ELF-1 (cell line): Measurements from ENCODE around the gene CDKN2D.
"Not testable (repeated sequence)": the region's sequence is repeated elsewhere in the genome, so short reads cannot be mapped to it uniquely, and the experiment has no call there.

ENCODE experiments used
- DNase-seq: peaks from one replicate; pipeline ENCODE4 v3.0.0-alpha.2; 2016; ENCODE audit warnings: low read depth, low spot score

Gene CDKN2D

DNA sequence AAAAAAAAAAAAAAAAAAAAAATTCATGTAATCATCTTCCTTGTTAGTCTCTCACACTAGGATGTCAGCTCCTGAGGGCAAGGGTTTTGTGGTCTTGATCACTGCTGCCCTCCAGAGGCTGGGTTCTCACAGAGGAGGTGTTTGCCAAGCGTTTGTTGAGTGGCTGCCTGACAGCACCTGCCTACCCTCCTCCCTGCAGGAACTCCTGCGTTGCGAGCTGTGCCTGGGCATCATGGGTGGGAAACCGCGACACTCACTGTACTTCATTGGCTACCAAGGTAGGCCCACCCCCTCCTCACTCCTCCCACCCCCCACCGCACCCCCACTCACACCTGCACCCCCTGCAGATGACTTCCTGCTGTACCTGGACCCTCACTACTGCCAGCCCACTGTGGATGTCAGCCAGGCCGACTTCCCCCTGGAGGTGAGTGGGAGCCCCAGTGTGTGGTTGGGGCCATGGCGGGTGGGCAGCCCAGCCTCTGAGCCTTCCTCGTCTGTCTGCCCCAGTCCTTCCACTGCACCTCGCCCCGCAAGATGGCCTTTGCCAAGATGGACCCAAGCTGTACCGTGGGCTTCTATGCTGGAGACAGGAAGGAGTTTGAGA lies 17.0 kb downstream of the CDKN2D start:
- DNase-seq, result peak; percentile 32

DNA sequence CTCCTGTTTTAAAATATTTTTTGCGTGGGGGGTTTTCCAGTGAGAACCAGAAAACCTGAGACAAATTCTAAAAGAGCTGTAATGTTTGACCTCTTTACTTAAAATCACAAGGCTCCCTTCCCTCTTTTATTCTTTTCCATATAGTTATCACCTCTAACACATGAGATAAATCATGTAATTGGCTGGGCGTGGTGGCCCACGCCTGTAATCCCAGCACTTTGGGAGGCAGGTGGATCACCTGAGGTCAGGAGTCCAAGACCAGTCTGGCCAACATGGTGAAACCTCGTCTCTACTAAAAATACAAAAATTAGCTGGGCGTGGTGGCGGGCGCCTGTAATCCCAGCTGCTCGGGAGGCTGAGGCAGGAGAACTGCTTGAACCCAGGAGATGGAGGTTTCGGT lies 17.8 kb downstream of the CDKN2D start:
- DNase-seq, result not testable (repeated sequence)

DNA sequence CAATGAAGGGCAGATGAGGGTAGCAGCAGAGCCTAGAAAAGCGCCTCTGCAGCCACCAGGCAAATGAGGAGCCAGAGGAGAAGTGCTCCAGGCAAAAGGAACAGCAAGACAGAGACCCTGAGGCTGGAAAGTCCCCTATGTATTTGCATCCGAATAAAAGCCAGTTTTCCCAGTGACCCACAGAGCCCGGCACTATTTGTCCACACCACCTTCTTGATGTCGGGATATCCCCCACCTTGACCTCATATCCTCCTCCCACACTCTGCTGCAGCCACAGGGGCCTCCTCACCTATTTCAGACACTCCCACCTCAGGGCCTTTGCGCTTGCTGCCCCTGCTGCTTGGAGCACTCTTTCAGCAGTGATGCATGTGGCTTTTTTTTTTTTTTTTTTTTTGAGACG lies 18.4 kb downstream of the CDKN2D start:
- no peak for DNase-seq

DNA sequence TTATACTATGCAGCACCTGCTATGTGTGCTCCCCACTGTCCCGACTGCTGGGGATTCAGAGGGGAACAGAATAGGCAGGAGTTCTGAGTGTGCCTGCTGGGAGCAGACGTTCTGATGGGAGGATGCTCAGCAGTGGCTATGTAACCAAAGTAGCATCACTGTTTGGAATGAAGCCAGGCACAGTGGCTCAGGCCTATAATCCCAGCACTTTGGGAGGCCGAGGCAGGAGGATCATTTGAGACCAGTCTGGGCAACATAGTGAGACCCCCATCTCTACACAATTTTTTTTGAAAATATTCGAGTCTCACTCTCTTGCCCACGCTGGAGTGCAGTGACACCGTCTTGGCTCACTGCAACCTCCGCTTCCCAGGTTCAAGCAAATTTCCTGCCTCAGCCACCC lies 19.0 kb downstream of the CDKN2D start:
- DNase-seq, result no peak

DNA sequence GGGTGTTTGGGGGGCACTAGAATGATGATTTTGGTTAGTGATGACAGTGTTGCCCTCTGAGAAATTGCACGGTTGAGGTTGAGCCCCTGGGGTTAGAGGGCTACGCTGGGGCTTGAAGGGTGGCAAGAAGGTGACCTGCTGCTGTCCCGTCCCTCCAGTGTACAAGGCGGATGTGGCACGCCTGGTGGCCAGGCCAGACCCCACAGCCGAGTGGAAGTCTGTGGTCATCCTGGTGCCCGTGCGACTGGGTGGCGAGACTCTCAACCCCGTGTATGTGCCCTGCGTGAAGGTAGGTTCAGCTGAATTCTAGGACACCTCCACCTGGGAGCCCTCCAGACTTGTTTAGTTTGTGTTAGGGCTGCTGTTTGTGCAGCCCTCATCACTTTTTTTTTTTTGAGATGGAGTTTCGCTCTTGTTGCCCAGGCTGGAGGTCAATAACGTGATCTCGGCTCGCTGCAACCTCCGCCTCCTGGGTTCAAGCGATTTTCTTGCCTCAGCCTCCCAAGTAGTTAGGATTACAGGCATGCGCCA lies 20.0 kb downstream of the CDKN2D start:
- no peak for DNase-seq

DNA sequence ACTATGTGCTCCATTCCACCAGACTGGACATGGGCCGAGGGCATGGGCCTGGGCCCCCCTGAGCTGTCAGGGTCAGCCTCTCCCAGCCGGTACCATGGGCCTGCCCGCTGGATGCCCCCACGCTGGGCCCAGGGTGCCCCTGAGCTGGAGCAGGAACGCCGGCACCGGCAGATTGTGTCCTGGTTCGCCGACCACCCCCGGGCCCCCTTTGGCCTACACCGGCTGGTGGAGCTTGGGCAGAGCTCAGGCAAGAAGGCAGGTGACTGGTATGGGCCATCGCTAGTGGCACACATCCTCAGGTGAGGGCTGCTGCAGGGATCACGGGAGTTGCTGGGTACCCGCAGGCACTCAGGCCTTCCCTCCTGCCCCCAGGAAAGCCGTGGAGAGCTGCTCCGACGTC lies 22.0 kb downstream of the CDKN2D start:
- DNase-seq, result no peak

DNA sequence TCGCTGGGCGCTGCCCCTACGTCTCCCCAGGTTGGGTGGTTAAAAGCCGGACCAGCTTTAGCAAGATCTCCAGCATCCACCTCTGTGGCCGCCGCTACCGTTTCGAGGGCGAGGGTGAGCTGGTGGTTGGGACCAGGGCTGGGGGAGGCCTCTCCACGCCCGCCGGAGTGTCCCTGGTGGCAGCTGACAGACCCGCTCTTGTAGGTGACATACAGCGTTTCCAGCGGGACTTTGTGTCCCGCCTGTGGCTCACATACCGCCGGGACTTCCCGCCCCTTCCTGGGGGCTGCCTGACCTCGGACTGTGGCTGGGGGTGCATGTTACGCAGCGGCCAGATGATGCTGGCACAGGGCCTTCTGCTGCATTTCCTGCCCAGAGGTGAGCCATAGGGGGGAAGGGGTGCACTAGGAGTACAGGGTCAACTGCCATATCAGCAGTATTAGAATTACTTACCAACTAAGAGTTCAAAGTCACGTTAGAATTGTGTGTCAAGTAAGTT lies 24.0 kb downstream of the CDKN2D start:
- DNase-seq, result no peak

DNA sequence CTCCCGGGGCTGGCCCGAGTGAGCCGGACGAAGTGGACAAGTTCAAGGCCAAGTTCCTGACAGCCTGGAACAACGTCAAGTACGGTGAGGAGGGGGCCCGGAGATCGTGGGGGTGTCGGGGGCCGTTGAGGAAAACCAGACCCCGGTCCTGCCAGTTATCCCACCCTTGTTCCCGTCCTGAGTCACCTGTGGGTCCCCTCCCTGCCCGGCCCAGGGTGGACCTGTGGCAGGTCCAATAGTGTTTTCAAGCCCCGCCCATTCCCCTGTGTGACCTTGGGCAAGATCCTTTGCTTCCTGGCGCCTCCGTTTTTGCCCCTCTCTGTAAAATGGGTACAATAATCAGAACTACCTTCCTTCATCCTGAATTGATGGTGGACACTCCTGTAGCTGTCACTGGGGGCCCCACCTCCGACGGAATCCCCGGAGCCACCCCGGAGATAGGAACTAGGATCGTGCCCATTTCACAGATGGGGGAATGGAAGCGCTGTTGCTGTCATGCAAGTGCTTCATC lies 24.5 kb downstream of the CDKN2D start:
- no peak for DNase-seq

DNA sequence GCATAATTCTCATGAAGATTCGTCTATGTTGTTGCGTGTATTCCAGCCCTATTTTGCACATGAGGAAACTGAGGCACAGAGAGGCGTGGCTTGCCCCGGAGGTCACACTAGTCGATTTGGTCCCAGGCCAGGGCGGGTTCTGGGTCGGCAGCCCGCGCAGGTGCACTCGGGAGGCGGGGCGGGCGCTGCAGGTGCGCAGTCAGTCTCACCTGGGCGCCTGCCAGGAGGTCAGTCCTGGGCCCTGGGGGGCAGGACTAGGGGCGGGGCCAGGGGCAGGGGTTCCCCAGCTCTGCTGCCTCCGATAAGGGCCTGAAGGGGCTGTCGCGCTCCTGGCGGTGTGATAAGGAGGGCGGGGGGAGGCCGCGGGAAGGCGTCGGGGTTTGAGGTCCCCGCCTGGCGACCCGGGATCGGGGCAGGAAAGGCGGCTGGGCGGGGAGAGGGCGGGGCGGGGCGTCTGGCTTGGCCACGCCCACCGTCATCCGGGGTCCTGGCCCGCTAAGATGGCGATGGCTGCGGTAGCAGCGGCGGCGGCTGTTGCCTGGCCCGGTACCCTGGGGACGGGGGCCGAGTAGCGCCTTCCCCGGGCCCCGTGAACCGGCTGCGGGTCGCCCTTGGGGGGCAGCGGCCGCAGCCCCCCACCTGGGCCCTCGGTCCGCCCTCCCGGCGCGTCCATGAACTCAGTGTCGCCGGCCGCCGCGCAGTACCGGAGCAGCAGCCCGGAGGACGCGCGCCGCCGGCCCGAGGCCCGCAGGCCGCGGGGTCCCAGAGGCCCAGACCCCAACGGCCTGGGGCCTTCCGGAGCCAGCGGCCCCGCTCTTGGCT lies 25.1 kb downstream of the CDKN2D start, which contains the start of gene ATG4D:
TSS of gene ATG4D (plus strand) at position 485 of the 822 bp plus-strand sequence. CDS start at position 672, 187 bp downstream.
- DNase-seq, result peak; percentile 71

DNA sequence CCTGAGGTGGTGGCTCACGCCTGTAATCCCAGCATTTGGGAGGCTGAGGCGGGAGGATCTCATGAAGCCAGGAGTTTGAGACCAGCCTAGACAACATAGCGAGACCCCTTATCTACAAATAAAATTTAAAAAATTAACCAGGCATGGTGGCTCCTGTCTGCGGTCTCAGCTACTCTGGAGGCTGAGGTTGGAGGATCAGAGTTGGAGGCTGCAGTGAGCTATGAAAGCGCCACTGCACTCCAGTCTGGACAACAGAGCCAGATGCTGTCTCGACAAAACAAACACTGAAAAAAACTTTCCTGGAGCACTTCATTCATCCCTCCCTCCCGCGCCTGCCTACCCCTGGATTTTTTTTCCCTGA lies 25.7 kb downstream of the CDKN2D start:
- DNase-seq, result no peak

DNA sequence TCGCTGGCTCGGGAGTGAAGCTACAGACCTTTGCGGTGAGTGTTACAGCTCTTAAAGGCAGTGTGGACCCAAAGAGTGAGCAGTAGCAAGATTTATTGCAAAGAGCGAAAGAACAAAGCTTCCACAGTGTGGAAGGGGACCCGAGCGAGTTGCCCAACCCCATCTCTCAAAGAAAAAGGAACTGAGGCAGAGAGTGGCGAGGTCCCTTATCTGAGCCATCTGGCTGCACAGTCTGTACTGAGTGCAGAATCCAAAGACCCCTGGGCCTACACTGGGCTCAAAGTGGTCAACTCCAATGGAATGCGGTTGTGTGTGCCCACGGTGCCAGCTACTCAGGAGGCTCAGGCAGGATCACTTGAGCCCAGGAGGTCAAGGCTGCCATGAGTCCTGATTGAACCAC lies 29.8 kb downstream of the CDKN2D start:
- not testable (repeated sequence) for DNase-seq

DNA sequence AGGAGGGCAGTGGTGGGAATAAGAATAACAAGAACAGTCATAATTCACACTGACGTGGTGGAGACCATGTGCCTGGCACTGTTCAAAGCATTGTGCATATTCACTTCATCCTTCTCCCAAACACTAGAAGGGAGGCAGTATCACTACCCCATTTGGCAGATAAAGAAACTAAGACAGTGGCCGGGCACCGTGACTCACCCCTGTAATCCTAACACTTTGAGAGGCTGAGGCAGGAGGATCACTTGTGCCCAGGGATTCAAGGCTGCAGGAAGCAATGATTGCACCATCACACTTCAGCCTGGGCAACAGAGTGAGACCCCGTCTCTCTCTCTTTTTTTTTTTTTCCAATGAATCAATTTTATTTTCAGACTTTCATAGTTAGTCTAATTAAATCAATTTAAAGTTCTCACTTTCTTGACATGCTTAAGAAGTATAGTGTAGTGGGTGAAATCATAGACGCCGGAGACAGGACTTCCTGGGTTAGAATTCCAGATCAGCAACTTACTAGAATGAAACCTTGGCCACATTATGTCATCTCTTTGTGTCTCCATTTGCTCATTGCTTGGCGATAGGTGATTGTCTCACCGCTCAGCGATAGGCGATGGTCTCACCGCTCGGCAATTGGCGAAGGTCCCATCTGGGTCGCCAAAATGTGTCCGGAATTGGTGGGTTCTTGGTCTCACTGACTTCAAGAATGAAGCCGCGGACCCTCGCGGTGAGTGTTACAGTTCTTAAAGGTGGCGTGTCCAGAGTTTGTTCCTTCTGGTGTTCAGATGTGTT lies 30.4 kb downstream of the CDKN2D start:
- no peak for DNase-seq

DNA sequence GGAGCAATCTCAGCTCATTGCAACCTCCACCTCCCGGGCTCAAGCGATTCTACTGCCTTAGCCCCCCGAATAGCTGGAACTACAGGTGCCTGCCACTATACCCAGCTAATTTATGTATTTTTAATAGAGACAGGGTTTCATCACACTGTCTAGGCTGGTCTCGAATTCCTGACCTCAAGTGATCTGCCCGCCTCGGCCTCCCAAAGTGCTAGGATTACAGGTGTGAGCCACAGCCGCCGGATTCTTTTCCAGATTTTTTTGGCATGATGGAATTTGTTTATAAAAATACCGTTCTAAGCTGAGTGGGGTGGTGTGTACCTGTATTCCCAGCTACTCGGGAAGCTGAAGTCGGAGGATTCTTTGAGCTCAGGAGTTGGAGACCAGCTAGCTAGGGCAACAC lies 31.1 kb downstream of the CDKN2D start:
- DNase-seq, result no peak

DNA sequence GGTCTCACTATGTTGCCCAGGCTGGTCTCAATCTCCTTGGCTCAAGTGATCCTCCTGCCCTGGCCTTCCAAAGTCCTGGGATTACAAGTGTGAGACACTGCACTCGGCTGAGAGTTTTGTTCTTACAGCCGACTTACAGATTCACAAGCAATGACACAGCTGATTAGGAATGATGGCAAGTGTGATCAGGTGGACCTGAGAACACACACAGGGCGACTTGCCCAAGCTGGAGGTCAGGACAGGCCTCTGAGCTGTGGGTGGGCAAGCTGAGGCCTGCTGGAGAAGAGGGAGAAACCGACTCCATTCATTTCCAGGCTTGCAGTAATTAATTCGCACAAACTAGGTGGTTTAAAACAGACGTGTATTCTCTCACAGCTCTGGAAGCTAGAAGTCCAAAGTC lies 33.2 kb downstream of the CDKN2D start:
- DNase-seq, result no peak

DNA sequence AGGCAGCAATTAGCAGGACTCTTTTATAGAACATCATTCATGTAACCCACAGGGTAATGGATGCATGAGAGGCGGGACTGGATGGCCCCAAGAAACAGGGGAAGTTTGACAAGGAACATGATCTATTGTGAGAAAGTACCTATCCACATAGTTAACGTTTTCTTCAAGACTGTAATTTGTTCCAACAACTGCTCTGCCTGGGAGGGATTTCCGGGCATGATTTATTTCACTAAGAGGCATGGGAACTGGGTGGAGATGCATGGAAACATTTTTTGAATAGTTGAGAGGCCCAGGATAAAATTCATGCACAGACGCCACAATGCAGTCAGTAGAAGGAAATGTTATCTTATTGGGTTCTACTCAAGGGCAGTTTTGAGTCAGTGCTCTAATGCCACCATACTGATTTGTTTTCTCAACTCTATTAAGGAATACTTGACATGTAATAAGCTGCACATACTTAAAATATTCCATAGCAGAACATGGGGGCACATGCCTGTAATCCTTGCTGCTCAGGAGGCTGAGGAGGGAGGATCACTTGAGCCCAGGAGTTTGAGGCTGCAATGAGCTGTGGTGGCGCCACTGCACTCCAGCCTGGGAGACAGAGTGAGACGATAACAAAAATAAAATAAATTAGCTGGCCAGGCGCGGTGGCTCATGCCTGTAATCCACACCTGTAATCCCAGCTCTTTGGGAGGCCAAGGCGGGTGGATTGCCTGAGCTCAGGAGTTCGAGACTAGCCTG lies 35.0 kb downstream of the CDKN2D start:
- DNase-seq, result no peak

DNA sequence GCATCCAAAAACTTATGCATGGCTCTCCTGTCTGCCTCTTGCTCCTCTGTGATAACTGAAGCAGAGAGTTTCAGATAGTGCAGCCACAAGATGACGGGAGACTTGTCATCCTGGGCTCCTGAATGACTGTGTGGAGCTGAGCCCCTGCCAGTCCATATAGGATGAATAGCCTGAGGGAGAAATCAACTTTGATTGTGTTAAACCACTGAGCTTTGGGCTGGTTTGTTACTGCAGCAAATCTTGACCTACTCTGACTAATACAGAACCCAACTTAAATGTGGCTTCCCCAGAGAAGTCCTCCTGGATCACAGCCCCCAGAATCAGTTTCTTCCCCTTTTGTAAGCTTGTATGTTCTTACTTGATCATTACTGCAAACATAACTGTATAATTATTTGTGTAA lies 36.3 kb downstream of the CDKN2D start:
- DNase-seq, result no peak

DNA sequence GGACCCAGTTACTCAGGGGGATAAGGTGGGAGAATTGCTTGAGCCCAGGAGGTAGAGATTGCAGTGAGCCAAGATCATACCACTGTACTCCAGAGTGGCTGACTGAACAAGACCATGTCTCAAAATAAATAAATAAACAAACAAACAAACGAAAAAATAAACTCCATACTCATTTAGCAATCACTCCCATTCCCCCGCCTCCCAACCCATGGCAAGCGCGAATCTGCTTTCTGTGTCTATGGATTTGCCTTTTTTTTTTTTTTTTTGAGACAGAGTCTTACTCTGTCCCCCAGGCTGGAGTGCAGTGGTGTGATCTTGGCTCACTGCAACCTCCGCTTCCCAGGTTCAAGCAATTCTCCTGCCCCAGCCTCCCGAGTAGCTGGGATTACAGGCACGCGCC lies 41.9 kb downstream of the CDKN2D start:
- DNase-seq, result not testable (repeated sequence)

DNA sequence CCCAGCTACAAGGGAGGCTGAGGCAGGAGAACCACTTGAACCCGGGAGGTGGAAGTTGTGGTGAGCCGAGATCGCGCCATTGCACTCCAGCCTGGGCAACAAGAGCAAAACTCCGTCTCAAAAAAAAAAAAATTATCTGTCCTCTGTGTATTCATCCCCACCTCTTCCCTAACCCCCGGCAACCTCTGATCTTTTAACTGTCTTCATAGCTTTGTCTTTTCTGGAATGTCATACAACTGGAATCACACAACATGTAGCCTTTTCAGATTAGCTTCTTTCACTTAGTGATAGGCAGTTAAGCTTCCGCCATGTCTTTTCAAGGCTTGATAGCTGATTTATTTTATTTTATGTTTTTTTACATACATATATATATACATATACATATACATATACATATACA lies 43.1 kb downstream of the CDKN2D start:
- no peak for DNase-seq

DNA sequence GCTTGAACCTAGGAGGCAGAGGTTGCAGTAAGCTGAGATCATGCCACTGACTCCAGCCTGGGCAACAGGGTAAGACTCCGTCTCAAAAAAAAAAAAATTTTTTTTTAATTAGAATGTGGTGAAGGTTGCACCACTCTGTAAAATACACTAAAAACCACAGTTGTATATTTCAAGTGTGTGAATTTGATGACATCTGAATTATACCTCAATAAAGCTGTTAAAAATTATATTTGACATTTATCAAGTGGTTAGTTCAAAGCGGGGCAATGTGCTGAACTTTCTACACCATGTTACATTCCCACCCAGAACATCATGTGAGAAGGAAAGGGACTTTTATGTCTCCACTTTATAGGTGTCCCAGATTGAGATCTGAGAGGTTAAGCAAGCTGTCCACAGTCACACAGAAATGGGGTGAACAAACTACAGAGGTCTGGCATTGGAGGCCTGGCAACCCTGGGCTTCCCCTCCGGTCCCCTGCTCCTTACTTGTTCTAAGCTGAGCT lies 45.6 kb downstream of the CDKN2D start:
- no peak for DNase-seq

DNA sequence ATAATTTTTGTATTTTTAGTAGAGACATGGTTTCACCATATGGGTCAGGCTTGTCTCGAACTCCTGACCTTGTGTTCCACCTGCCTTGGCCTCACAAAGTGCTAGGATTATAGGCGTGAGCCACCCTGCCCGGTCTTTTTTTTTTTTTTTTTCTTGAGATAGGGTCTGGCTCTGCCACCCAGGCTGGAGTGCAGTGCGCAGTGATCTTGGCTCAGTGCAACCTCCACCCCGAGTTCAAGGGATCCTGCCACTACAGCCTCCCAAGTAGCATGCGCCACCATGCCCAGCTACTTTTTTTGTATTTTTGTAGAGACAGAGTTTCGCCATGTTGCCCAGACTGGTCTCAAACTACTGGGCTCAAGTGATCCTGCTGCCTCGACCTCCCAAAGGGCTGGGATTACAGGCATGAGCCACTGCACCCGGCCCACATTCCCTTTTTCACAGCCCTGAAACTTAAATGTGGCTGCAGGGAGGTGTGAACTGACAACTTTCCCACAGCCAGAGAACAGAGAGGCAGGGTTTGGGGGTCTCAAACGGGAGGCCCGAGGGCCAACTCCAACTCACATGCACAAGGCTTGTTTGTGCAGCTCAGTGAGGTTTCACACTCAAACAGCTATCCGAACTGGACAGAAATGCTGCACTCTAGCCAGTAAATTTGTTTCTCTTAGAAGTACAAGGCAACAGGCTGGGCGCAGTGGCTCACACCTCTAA lies 47.2 kb downstream of the CDKN2D start:
- no peak for DNase-seq
